ENCODE data around the gene PROSER3. TPM values are rescaled to one million over a fixed set of nuclear protein-coding genes. Genes with fewer than 3 reads are reported as not detected.

Gene PROSER3
- polyA plus RNA-seq, 1 donor (not counting 4 experiments of a cell fraction or from before 2014, with no cell fraction given), result 5.5 TPM

- Histone ChIP-seq H3K79me2 (ENCODE audit: control insufficient read depth, insufficient read depth, low read length) (peaks cover 4% of the 10 kb centered on the region), H3K9ac (ENCODE audit: control insufficient read depth, extremely low read depth, insufficient read depth, low read length) (no peak overlapping the region), H4K20me1 (ENCODE audit: control insufficient read depth, extremely low read depth, insufficient read depth, low read length) (no peaks in the 10 kb centered on the region), H3K36me3 (ENCODE audit: control insufficient read depth in 2 of 2, extremely low read depth in 1 of 2, insufficient read depth in 2 of 2, low read length in 2 of 2) (peaks cover 66 to 75% of the 10 kb centered on the region in 2 experiments), H3K4me3 (ENCODE audit: control insufficient read depth in 2 of 3, extremely low read depth in 1 of 3, insufficient read depth in 2 of 3, low read depth in 1 of 3, low read length in 3 of 3) (no peak overlapping the region), H3K4me2 (ENCODE audit: control insufficient read depth, extremely low read depth, insufficient read depth, low read depth, low read length) (no peak overlapping the region), H3K9me1 (ENCODE audit: control insufficient read depth, extremely low read depth, insufficient read depth, low read length) (no peaks in the 10 kb centered on the region), H2AFZ (ENCODE audit: control insufficient read depth, low read length) (no peak overlapping the region), H3K27ac (ENCODE audit: control insufficient read depth, insufficient read depth, low read length) (no peak overlapping the region), H3K27me3 (ENCODE audit: control insufficient read depth, extremely low read depth, insufficient read depth, low read length) (no peaks in the 10 kb centered on the region), H3K9me3 (ENCODE audit: control insufficient read depth, low read depth, low read length) (no peaks in the 10 kb centered on the region), H3K4me1 (ENCODE audit: control insufficient read depth, extremely low read depth, insufficient read depth, low read length) (no peaks in the 10 kb centered on the region)
- dilution Hi-C loops (cut with MboI; ENCODE audit: extremely low pct_ligation_motif_present, low sequenced_read_pairs), result no loop called here
- FAIRE-seq (no peak), DNase-seq (ENCODE audit: low read depth, low spot score) (no peak)
- no peak for TF ChIP-seq CTCF (optimal IDR thresholded peaks at IDR 0.05 in 1 of 3, IDR thresholded peaks at IDR 0.05 in 1 of 3, conservative IDR thresholded peaks at IDR 0.05 in 1 of 3; ENCODE audit: extremely low read depth in 1 of 3, insufficient read depth in 2 of 3, low read length in 3 of 3)
Measured at GRCh38 chr19:35729763-35730162, 28.2 kb upstream of the PROSER3 start.

- H3K4me2 ChIP-seq (ENCODE audit: control insufficient read depth, extremely low read depth, insufficient read depth, low read depth, low read length), result no peak overlapping the region
- no peaks in the 10 kb centered on the region for H3K4me1 ChIP-seq (ENCODE audit: control insufficient read depth, extremely low read depth, insufficient read depth, low read length)
- H3K79me2 ChIP-seq (ENCODE audit: control insufficient read depth, insufficient read depth, low read length), result peaks cover 4% of the 10 kb centered on the region
- TF ChIP-seq EZH2 (IDR thresholded peaks at IDR 0.05; ENCODE audit: low read length) (no peak), CTCF (optimal IDR thresholded peaks at IDR 0.05 in 1 of 3, IDR thresholded peaks at IDR 0.05 in 1 of 3, conservative IDR thresholded peaks at IDR 0.05 in 1 of 3; ENCODE audit: extremely low read depth in 1 of 3, insufficient read depth in 2 of 3, low read length in 3 of 3) (no peak)
- no peak for DNase-seq (ENCODE audit: low read depth, low spot score)
- H3K9me3 ChIP-seq (ENCODE audit: control insufficient read depth, low read depth, low read length), result no peaks in the 10 kb centered on the region
- no peak overlapping the region for H3K27ac ChIP-seq (ENCODE audit: control insufficient read depth, insufficient read depth, low read length)
- no peaks in the 10 kb centered on the region for H3K9me1 ChIP-seq (ENCODE audit: control insufficient read depth, extremely low read depth, insufficient read depth, low read length)
- H3K4me3 ChIP-seq (ENCODE audit: control insufficient read depth in 2 of 3, extremely low read depth in 1 of 3, insufficient read depth in 2 of 3, low read depth in 1 of 3, low read length in 3 of 3), result no peak overlapping the region
- peaks cover 2% of the 10 kb centered on the region for H4K20me1 ChIP-seq (ENCODE audit: control insufficient read depth, extremely low read depth, insufficient read depth, low read length)
- H3K9ac ChIP-seq (ENCODE audit: control insufficient read depth, extremely low read depth, insufficient read depth, low read length), result no peak overlapping the region
- peaks cover 65 to 73% of the 10 kb centered on the region in 2 experiments for H3K36me3 ChIP-seq (ENCODE audit: control insufficient read depth in 2 of 2, extremely low read depth in 1 of 2, insufficient read depth in 2 of 2, low read length in 2 of 2)
- no peaks in the 10 kb centered on the region for H3K27me3 ChIP-seq (ENCODE audit: control insufficient read depth, extremely low read depth, insufficient read depth, low read length)
- dilution Hi-C loops (cut with MboI; ENCODE audit: extremely low pct_ligation_motif_present, low sequenced_read_pairs), result no loop called here
- no peak overlapping the region for H2AFZ ChIP-seq (ENCODE audit: control insufficient read depth, low read length)
- FAIRE-seq, result no peak
Measured at GRCh38 chr19:35730326-35730725, 27.6 kb upstream of the PROSER3 start.

Measured in keratinocyte (primary cell).